Thoracic aorta (tissue), 2 donors: ENCODE measurements around the gene TBL1X. TPM values are rescaled to one million over a fixed set of nuclear protein-coding genes. Genes with fewer than 3 reads are reported as not detected.

ENCODE experiments used
- ATAC-seq: fragments of 150-250 bp; one replicate; pipeline ENCODE4 v1.8.0; 2017; ENCODE audit warnings: low read depth; ENCODE audit not compliant: insufficient number of reproducible peaks, low FRiP score
- DNase-seq: peaks from one replicate; pipeline ENCODE4 v3.0.0-alpha.2; 2020; ENCODE audit warnings: low spot score
- H3K27ac ChIP-seq, 2 donors: fragments of 200-600 bp; sonication (generic); 1 replicate in 1 of 2; 2 replicates in 1 of 2; pipeline ENCODE4 v1.5.1; 2016; ENCODE audit warnings: mild to moderate bottlenecking in 2 of 2, moderate library complexity in 2 of 2
- H3K27me3 ChIP-seq: fragments of 200-600 bp; sonication (generic); replicated peaks from 2 replicates; pipeline ENCODE4 v1.6.0; 2016; ENCODE audit warnings: mild to moderate bottlenecking; ENCODE audit not compliant: insufficient read depth
- H3K36me3 ChIP-seq: fragments of 200-600 bp; sonication (generic); one replicate; pipeline ENCODE4 v1.5.1; 2016
- H3K4me1 ChIP-seq, 2 donors: fragments of 200-600 bp; sonication (generic); 1 replicate in 1 of 2; 2 replicates in 1 of 2; pipeline versions ENCODE4 v1.5.1 to v1.6.0; 2016; ENCODE audit warnings: low read depth in 2 of 2, mild to moderate bottlenecking in 1 of 2; ENCODE audit not compliant: control insufficient read depth in 1 of 2
- H3K4me3 ChIP-seq: fragments of 200-600 bp; sonication (generic); 2 replicates; pipeline ENCODE4 v1.5.1; 2016; ENCODE audit warnings: mild to moderate bottlenecking
- H3K9me3 ChIP-seq: fragments of 200-600 bp; sonication (generic); 2 replicates; pipeline ENCODE4 v1.5.1; 2016
- total RNA-seq, 2 donors: library from RNA; depleted of rRNA; stranded (reverse); fragments of >200 nt; gene quantifications; one replicate each; pipeline versions ENCODE4 v1.1.0 to v1.2.3, GENCODE V29; 2016
- TF ChIP-seq, protein P1 (sequence below): fragments of 200-600 bp; sonication (generic); IDR thresholded peaks from one replicate; pipeline ENCODE4 v1.5.1; 2019; ENCODE audit warnings: antibody characterized with exemption

The TBL1X gene
- total RNA-seq, 2 donors from 2014 or later: 37.9 to 39.7 TPM

GRCh38 chrX:9587642-9588041 is 122.8 kb downstream of the TBL1X start:
- ATAC-seq (no peak), DNase-seq (no peak)
- H3K4me3 ChIP-seq: no peak overlapping the region
- no peaks in the 10 kb centered on the region for H3K9me3 ChIP-seq
- H3K27me3 ChIP-seq: no peaks in the 10 kb centered on the region
- no peak overlapping the region for H3K27ac ChIP-seq
- peaks cover 0 to 4% of the 10 kb centered on the region in 2 donors for H3K4me1 ChIP-seq
- TF ChIP-seq, protein P1, sequence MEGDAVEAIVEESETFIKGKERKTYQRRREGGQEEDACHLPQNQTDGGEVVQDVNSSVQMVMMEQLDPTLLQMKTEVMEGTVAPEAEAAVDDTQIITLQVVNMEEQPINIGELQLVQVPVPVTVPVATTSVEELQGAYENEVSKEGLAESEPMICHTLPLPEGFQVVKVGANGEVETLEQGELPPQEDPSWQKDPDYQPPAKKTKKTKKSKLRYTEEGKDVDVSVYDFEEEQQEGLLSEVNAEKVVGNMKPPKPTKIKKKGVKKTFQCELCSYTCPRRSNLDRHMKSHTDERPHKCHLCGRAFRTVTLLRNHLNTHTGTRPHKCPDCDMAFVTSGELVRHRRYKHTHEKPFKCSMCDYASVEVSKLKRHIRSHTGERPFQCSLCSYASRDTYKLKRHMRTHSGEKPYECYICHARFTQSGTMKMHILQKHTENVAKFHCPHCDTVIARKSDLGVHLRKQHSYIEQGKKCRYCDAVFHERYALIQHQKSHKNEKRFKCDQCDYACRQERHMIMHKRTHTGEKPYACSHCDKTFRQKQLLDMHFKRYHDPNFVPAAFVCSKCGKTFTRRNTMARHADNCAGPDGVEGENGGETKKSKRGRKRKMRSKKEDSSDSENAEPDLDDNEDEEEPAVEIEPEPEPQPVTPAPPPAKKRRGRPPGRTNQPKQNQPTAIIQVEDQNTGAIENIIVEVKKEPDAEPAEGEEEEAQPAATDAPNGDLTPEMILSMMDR: no peak
- H3K36me3 ChIP-seq: no peaks in the 10 kb centered on the region

DNA sequence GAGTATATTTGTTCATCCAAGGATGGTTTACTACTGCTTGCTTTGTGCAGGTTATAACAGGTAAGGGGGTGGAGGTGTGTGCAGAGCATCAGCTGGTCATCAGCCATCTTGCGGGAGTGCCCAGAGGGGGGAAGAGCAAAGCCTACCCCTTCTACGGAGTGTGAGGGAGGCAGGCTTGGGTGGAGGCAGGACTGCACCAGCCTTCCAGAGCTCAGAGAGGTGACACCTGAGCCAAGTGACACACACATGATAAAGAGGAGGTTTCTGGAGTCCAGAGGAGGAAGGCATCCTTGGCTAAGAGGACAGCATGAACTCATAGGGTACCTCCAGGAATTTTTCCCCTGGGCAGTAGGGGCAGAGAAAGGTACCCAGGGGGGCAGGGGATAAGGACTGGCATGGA is 126.6 kb downstream of the TBL1X start:
- H3K36me3 ChIP-seq: no peaks in the 10 kb centered on the region
- H3K9me3 ChIP-seq: no peaks in the 10 kb centered on the region
- H3K27ac ChIP-seq: no peak overlapping the region
- H3K4me1 ChIP-seq: peaks cover 3 to 13% of the 10 kb centered on the region in 2 donors
- TF ChIP-seq, protein P1: no peak
- DNase-seq (no peak), ATAC-seq (no peak)
- no peak overlapping the region for H3K4me3 ChIP-seq
- H3K27me3 ChIP-seq: no peaks in the 10 kb centered on the region

DNA sequence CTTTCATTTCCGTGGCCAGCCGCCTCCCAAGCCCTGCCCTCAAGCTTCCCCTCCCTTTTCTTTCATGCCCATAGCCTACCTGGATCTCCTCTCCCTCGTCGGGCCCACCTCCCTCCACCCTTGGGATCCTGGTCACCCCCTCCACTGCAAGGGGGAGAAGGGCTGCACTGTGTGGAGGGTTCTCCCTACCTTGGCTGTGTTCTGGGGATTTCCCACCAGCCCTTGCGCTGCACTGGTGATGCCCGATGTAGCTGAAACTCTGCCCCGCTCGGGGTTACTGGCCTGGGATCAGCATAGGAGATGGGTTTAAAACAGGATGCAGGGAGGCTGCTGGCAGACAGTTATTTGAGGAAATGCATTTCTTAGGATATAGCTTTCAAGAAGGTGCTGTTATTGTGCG is 128.9 kb downstream of the TBL1X start:
- Histone ChIP-seq H3K4me1 (peaks cover 0 to 35% of the 10 kb centered on the region in 2 donors), H3K27me3 (no peaks in the 10 kb centered on the region), H3K27ac (no peak overlapping the region), H3K36me3 (no peaks in the 10 kb centered on the region), H3K4me3 (no peak overlapping the region), H3K9me3 (no peaks in the 10 kb centered on the region)
- DNase-seq: no peak
- TF ChIP-seq, protein P1: no peak
- ATAC-seq: no peak

DNA sequence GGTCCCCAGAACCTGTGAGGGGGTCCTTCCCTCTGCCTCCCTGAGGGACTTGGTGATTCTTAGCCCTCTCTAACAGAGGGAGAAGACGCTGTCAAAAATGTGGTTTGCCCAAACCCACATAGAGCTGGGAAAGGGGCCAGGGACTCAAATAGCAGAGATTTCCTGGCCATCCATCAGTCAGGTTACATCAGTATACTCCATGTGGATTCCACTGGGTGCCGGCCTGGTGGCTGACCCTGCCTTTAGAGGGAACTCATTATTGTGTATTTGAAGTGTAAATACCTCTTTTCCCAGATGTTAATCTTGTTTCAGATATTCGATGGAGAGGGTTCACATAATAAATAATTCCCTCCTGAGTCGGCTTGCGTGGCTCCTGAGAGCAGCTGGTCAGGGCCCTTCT is 130.3 kb downstream of the TBL1X start:
- no peak for DNase-seq
- Histone ChIP-seq H3K27me3 (no peaks in the 10 kb centered on the region), H3K36me3 (no peaks in the 10 kb centered on the region), H3K9me3 (no peaks in the 10 kb centered on the region), H3K4me1 (peaks cover 0 to 38% of the 10 kb centered on the region in 2 donors), H3K27ac (no peak overlapping the region), H3K4me3 (no peak overlapping the region)
- no peak for ATAC-seq
- TF ChIP-seq, protein P1: no peak

DNA sequence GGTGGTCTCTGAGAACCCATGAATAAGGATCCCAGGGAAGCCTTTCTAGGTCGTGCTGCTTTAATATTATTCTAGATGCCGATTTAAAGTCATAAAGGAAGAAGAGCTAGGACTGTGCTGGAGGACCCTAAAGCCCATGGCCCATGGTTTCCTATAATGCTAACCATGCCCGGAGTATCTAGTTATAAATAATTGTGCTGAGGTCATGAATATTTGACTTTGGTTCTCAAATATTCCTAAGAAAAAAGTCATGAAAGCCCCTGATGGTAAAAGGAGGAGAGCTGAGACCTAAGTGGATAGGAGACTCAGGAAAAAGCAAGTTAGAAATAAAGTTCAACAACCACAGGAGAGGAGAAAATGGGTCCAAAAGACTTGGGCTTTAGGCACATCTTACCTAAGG is 132.0 kb downstream of the TBL1X start:
- no peaks in the 10 kb centered on the region for H3K27me3 ChIP-seq
- H3K4me1 ChIP-seq: peaks cover 0 to 38% of the 10 kb centered on the region in 2 donors
- no peak for ATAC-seq
- no peak overlapping the region for H3K27ac ChIP-seq
- H3K4me3 ChIP-seq: no peak overlapping the region
- no peaks in the 10 kb centered on the region for H3K36me3 ChIP-seq
- H3K9me3 ChIP-seq: no peaks in the 10 kb centered on the region
- TF ChIP-seq, protein P1: no peak
- DNase-seq: no peak
